Panc1 (cell line): ENCODE measurements around the gene SYT17.

Source experiments
- CTCF ChIP-seq: fragments of 450-650 bp; IDR thresholded peaks from 2 replicates; pipeline ENCODE4 v1.5.1; 2017; ENCODE audit warnings: mild to moderate bottlenecking
- POLR2AphosphoS5 ChIP-seq: IDR thresholded peaks from 2 replicates; pipeline ENCODE4 v1.6.1; 2012; ENCODE audit warnings: mild to moderate bottlenecking, low read depth, low read length, moderate library complexity
- REST ChIP-seq, 2 experiments: IDR thresholded peaks; 2 replicates each; pipeline ENCODE4 v1.6.1; 2011 to 2012; ENCODE audit warnings: low read depth in 2 of 2, control low read depth in 1 of 2, low read length in 1 of 2, mild to moderate bottlenecking in 1 of 2, moderate library complexity in 1 of 2; ENCODE audit not compliant: insufficient read depth in 1 of 2
- SIN3A ChIP-seq: IDR thresholded peaks from 2 replicates; pipeline ENCODE4 v1.6.1; 2012; ENCODE audit warnings: low read depth, mild to moderate bottlenecking, low read length, moderate library complexity, borderline replicate concordance; ENCODE audit not compliant: insufficient read depth
- TCF7L2 ChIP-seq: IDR thresholded peaks from 2 replicates; pipeline ENCODE4 v1.6.1; 2011; ENCODE audit warnings: mild to moderate bottlenecking, low read depth, low read length, inconsistent platforms

- TF ChIP-seq POLR2AphosphoS5, result no peak
- no peak for TF ChIP-seq CTCF
- TF ChIP-seq REST (IDR thresholded peaks at IDR 0.05; ENCODE audit: insufficient read depth in 1 of 2, low read depth in 2 of 2, low read length in 1 of 2), result no peak
- TF ChIP-seq TCF7L2, result no peak
- TF ChIP-seq SIN3A, result no peak
These were observed 75.0 kb downstream of the SYT17 start for GRCh38 chr16:19242987-19243575.
